HepG2 (cell line): ENCODE data around the gene CSNK1D. TPM values are rescaled to one million over a fixed set of nuclear protein-coding genes. Genes with fewer than 3 reads are reported as not detected.

Source experiments
- DNMT3B ChIP-seq: conservative IDR thresholded peaks from 2 replicates; pipeline ENCODE4 v1.6.1; 2016; ENCODE audit warnings: missing biosample characterization, control low read depth
- GLI4 ChIP-seq: sonication (generic); formaldehyde crosslinking; IDR thresholded peaks from 2 replicates; pipeline ENCODE4 v1.5.1; 2020; ENCODE audit warnings: missing genetic modification reagents, mild to moderate bottlenecking, moderate library complexity, borderline replicate concordance
- MIXL1 ChIP-seq: IDR thresholded peaks from 2 replicates; pipeline ENCODE4 v1.6.1; 2016
- NR2F2 ChIP-seq: IDR thresholded peaks from 2 replicates; pipeline ENCODE4 v1.6.1; 2012; ENCODE audit warnings: low read depth, inconsistent platforms, borderline replicate concordance
- PITX1 ChIP-seq: sonication (generic); formaldehyde crosslinking; IDR thresholded peaks from 2 replicates; pipeline ENCODE4 v1.5.1; 2020; ENCODE audit warnings: mild to moderate bottlenecking, missing genetic modification reagents
- POLR2G ChIP-seq: fragments of 200-400 bp; formaldehyde crosslinking; IDR thresholded peaks from 2 replicates; pipeline ENCODE4 v1.6.1; 2018; ENCODE audit warnings: mild to moderate bottlenecking, low read depth, low read length, moderate library complexity
- RARA ChIP-seq: IDR thresholded peaks from 2 replicates; pipeline ENCODE4 v1.6.1; 2016; ENCODE audit warnings: missing genetic modification reagents, missing compliant biosample characterization
- RBAK ChIP-seq: sonication (generic); formaldehyde crosslinking; IDR thresholded peaks from 2 replicates; pipeline ENCODE4 v1.5.1; 2020; ENCODE audit warnings: mild to moderate bottlenecking, missing genetic modification reagents
- RXRB ChIP-seq: IDR thresholded peaks from 2 replicates; pipeline ENCODE4 v1.6.1; 2016; ENCODE audit warnings: borderline replicate concordance, missing genetic modification reagents, missing compliant biosample characterization
- SOX13 ChIP-seq, 3 experiments: fragments of 450-650 bp in 1 of 3; sonication (generic) in 1 of 3; formaldehyde crosslinking in 1 of 3; IDR thresholded peaks in 2 of 3; conservative IDR thresholded peaks in 1 of 3; 2 replicates each; pipeline versions ENCODE4 v1.5.0 to v1.6.1; 2016 to 2020; ENCODE audit warnings: antibody characterized with exemption in 1 of 3, mild to moderate bottlenecking in 1 of 3, missing compliant biosample characterization in 1 of 3, missing genetic modification reagents in 1 of 3, moderate library complexity in 1 of 3
- SRF ChIP-seq: IDR thresholded peaks from 2 replicates; pipeline ENCODE4 v1.6.1; 2011; ENCODE audit warnings: mild to moderate bottlenecking, low read depth, low read length, moderate library complexity
- YY1 ChIP-seq: IDR thresholded peaks from 2 replicates; pipeline ENCODE4 v1.6.1; 2011; ENCODE audit warnings: low read length, low read depth, moderate library complexity, mild to moderate bottlenecking; ENCODE audit not compliant: insufficient read depth, insufficient replicate concordance
- ZBTB37 ChIP-seq: sonication (generic); formaldehyde crosslinking; IDR thresholded peaks from 2 replicates; pipeline ENCODE4 v1.4.0; 2020; ENCODE audit warnings: mild to moderate bottlenecking, missing genetic modification reagents
- ZBTB8A ChIP-seq: sonication (generic); formaldehyde crosslinking; IDR thresholded peaks from 2 replicates; pipeline ENCODE4 v1.4.0; 2020; ENCODE audit warnings: mild to moderate bottlenecking, low read depth, missing genetic modification reagents, borderline replicate concordance
- ZNF124 ChIP-seq: sonication (generic); formaldehyde crosslinking; IDR thresholded peaks from 2 replicates; pipeline ENCODE4 v1.4.0; 2020; ENCODE audit warnings: missing genetic modification reagents
- ZNF225 ChIP-seq: sonication (generic); formaldehyde crosslinking; IDR thresholded peaks from 2 replicates; pipeline ENCODE4 v1.4.0; 2020; ENCODE audit warnings: mild to moderate bottlenecking, missing genetic modification reagents
- ZNF281 ChIP-seq: sonication (generic); formaldehyde crosslinking; IDR thresholded peaks from 2 replicates; pipeline ENCODE4 v1.4.0; 2020; ENCODE audit warnings: missing genetic modification reagents, borderline replicate concordance
- polyA plus RNA-seq, 8 experiments: library from polyadenylated mRNA; depleted of rRNA in 3 of 8; stranded (reverse) in 7 of 8; unstranded in 1 of 8; fragments of >200 nt; fragmentation: Illumina TruSeq in 4 of 8; extraction: Trizol in 4 of 8; gene quantifications; 2 replicates each; pipeline versions ENCODE4 v1.2.1 to v1.2.3, GENCODE V29; 2011 to 2016; ENCODE audit warnings: low read depth in 4 of 8, missing spikeins in 1 of 8, mixed read lengths in 1 of 8; ENCODE audit not compliant: insufficient read depth in 1 of 8
- total RNA-seq, 5 experiments: library from RNA; depleted of rRNA; stranded (reverse); fragments of >200 nt; fragmentation: Illumina TruSeq; extraction: Trizol; gene quantifications; 2 replicates each; pipeline ENCODE4 v1.2.3, GENCODE V29; 2016; ENCODE audit warnings: low read depth in 1 of 5
- TF ChIP-seq, protein P1 (sequence below): sonication (generic); formaldehyde crosslinking; IDR thresholded peaks from 2 replicates; pipeline ENCODE4 v1.8.1; 2022; ENCODE audit warnings: low read depth, mild to moderate bottlenecking, missing genetic modification reagents
- TF ChIP-seq, protein P2 (sequence below): IDR thresholded peaks from 2 replicates; pipeline ENCODE4 v1.6.1; 2016; ENCODE audit warnings: mild to moderate bottlenecking, missing biosample characterization, missing genetic modification reagents
- TF ChIP-seq, protein P3 (sequence below): sonication (generic); formaldehyde crosslinking; conservative IDR thresholded peaks from 2 replicates; pipeline ENCODE4 v1.4.0; 2020; ENCODE audit warnings: missing genetic modification reagents

CSNK1D gene
- total and polyA plus RNA-seq, 2 of the 13 experiments (the other 11 are each of a cell fraction or from before 2014, with no cell fraction given), result 31.5 to 128 TPM

DNA sequence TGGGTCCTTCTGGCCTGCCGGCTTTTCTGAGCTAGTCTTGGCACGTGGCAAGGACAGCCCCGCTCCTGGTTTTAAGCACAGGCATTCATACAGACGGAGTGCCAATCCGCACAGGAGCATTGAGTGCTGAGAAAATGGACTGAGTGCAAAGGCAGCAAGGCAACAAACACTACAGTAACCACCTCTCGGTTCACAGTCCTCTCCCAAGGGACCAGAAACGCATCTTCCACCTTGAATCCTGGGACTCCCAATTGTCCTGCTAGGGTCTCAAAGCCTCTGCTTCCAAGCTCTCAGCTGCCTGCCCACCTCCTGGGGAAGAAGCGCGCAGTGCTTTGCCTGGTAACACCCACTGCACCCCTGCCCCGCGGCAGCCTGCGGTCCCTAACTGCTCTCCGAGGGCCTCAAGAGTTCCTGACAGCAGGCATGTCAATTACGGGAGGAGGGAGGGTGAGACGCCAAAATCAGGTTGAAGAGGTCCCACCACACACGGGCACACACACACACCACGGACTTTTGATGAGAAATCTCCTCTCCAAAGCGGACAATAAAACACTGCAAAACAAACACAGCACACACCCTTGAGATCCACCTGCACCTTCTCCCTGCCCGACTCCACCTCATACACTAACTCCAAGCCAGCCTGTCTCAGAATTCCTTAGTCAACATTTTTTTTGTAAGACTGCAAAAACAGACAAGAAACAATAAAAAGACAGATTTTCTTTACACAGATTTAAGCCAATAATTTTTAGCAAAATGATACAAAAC is 29.7 kb downstream of the CSNK1D start (continued):
- TF ChIP-seq YY1 (no peak), POLR2G (peak; percentile 10; the same call in 1 of the 2 replicates), RXRB (CRISPR knock-in tag) (no peak), SRF (no peak), ZNF281 (no peak), RBAK (CRISPR knock-in tag) (no peak), ZBTB8A (CRISPR knock-in tag) (no peak), NR2F2 (no peak), MIXL1 (CRISPR knock-in tag) (no peak), DNMT3B (0 out of 2 replicates have a peak, but pooled peaks have one; percentile 45), RARA (CRISPR knock-in tag) (0 out of 2 replicates have a peak, but pooled peaks have one; percentile 3), GLI4 (no peak), SOX13 (IDR thresholded peaks at IDR 0.05) (no peak), SOX13 (CRISPR knock-in tag; conservative IDR thresholded peaks at IDR 0.05 in 1 of 2, IDR thresholded peaks at IDR 0.05 in 1 of 2) (no peak), ZNF225 (CRISPR knock-in tag) (0 out of 2 replicates have a peak, but pooled peaks have one; percentile 7), ZNF124 (CRISPR knock-in tag) (0 out of 2 replicates have a peak, but pooled peaks have one; percentile 15), PITX1 (CRISPR knock-in tag) (no peak), ZBTB37 (CRISPR knock-in tag) (no peak)
- TF ChIP-seq, protein P1, sequence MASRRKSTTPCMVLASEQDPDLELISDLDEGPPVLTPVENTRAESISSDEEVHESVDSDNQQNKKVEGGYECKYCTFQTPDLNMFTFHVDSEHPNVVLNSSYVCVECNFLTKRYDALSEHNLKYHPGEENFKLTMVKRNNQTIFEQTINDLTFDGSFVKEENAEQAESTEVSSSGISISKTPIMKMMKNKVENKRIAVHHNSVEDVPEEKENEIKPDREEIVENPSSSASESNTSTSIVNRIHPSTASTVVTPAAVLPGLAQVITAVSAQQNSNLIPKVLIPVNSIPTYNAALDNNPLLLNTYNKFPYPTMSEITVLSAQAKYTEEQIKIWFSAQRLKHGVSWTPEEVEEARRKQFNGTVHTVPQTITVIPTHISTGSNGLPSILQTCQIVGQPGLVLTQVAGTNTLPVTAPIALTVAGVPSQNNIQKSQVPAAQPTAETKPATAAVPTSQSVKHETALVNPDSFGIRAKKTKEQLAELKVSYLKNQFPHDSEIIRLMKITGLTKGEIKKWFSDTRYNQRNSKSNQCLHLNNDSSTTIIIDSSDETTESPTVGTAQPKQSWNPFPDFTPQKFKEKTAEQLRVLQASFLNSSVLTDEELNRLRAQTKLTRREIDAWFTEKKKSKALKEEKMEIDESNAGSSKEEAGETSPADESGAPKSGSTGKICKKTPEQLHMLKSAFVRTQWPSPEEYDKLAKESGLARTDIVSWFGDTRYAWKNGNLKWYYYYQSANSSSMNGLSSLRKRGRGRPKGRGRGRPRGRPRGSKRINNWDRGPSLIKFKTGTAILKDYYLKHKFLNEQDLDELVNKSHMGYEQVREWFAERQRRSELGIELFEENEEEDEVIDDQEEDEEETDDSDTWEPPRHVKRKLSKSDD (CRISPR knock-in tag), result no peak
- TF ChIP-seq, protein P2, sequence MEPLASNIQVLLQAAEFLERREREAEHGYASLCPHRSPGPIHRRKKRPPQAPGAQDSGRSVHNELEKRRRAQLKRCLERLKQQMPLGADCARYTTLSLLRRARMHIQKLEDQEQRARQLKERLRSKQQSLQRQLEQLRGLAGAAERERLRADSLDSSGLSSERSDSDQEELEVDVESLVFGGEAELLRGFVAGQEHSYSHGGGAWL (CRISPR knock-in tag), result peak; percentile 13; the same call in 1 of the 2 replicates
- TF ChIP-seq, protein P3, sequence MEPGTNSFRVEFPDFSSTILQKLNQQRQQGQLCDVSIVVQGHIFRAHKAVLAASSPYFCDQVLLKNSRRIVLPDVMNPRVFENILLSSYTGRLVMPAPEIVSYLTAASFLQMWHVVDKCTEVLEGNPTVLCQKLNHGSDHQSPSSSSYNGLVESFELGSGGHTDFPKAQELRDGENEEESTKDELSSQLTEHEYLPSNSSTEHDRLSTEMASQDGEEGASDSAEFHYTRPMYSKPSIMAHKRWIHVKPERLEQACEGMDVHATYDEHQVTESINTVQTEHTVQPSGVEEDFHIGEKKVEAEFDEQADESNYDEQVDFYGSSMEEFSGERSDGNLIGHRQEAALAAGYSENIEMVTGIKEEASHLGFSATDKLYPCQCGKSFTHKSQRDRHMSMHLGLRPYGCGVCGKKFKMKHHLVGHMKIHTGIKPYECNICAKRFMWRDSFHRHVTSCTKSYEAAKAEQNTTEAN (CRISPR knock-in tag), result no peak
